CD4-positive, alpha-beta T cell treated with Interleukin-15 for 1 hour (primary cell): ENCODE results near the gene SPEN.
A peak's percentile ranks its signal among the peaks of the same experiment; 100 is the strongest.
"Not testable (repeated sequence)": the region's sequence is repeated elsewhere in the genome, so short reads cannot be mapped to it uniquely, and the experiment has no call there.

Source experiments
- DNase-seq: peaks from one replicate; pipeline ENCODE4 v3.0.0-alpha.2; 2020

Gene SPEN

GRCh38 chr1:15963968-15964648 is 116.6 kb downstream of the SPEN start:
- DNase-seq, result no peak

- DNase-seq, result no peak
Observed at GRCh38 chr1:15965228-15965767, 117.8 kb downstream of the SPEN start.

- peak; percentile 76 for DNase-seq
Observed at GRCh38 chr1:15966081-15966955, 118.8 kb downstream of the SPEN start.

GRCh38 chr1:15966956-15967344 is 119.4 kb downstream of the SPEN start:
- DNase-seq, result no peak

GRCh38 chr1:15968172-15968571 is 120.7 kb downstream of the SPEN start:
- DNase-seq, result no peak

- DNase-seq, result no peak
Observed at GRCh38 chr1:15969321-15969880, 121.9 kb downstream of the SPEN start.

GRCh38 chr1:15970911-15971310 is 123.4 kb downstream of the SPEN start:
- no peak for DNase-seq

GRCh38 chr1:15972409-15972808 is 124.9 kb downstream of the SPEN start:
- no peak for DNase-seq

GRCh38 chr1:15973772-15974171 is 126.3 kb downstream of the SPEN start:
- no peak for DNase-seq

GRCh38 chr1:15974855-15975254 is 127.3 kb downstream of the SPEN start:
- no peak for DNase-seq

- peak; percentile 73 for DNase-seq
Observed at GRCh38 chr1:15975358-15975804, 127.9 kb downstream of the SPEN start.

- peak; percentile 96 for DNase-seq
Observed at GRCh38 chr1:15975805-15976680, 128.5 kb downstream of the SPEN start, which contains the start of gene ZBTB17. Gene ZBTB17, minus strand, starts transcription at chr1:15976101. Its CDS starts 27,606 bp downstream, at chr1:15948495.

GRCh38 chr1:15977947-15978346 is 130.4 kb downstream of the SPEN start:
- not testable (repeated sequence) for DNase-seq

- no peak for DNase-seq
Observed at GRCh38 chr1:15981679-15982078, 134.2 kb downstream of the SPEN start.

- DNase-seq, result no peak
Observed at GRCh38 chr1:15983275-15983674, 135.8 kb downstream of the SPEN start.

GRCh38 chr1:15985611-15986297 is 138.2 kb downstream of the SPEN start:
- no peak for DNase-seq

- no peak for DNase-seq
Observed at GRCh38 chr1:15988856-15989736, 141.6 kb downstream of the SPEN start.

- DNase-seq, result no peak
Observed at GRCh38 chr1:15989776-15990175, 142.3 kb downstream of the SPEN start.
